DOHH2 (cell line): Measurements from ENCODE around the gene MAP6.

ENCODE experiments used
- CTCF ChIP-seq: fragments of 200-600 bp; sonication (generic); IDR thresholded peaks from one replicate; pipeline ENCODE4 v1.5.1; 2014; ENCODE audit warnings: antibody characterized with exemption, mild to moderate bottlenecking, low read depth, low read length; ENCODE audit not compliant: poor library complexity, severe bottlenecking
- EZH2phosphoT487 ChIP-seq: fragments of 200-600 bp; sonication (generic); IDR thresholded peaks from 2 replicates; pipeline ENCODE4 v1.6.1; 2017; ENCODE audit warnings: borderline replicate concordance, mild to moderate bottlenecking, antibody characterized with exemption, low read length, moderate library complexity, mixed read lengths

DNA sequence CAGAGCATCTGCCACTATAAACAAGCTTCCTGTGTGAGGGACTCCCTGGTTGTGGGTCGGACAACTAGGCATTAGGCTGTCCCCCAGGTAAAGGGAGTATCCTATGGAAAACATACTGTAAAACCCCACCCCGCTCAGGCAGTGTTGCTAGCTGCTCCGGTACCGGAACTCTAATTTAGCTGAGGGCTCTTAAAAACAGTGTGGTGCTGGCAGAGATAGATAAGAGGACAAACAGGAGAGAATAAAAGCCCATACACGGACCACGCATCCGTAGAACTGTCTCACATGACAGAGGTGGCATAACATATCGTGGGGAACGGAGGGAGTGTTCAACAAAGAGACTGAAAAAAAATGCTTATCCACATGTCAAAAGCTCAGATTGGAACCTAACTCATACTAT, 45.4 kb upstream of the MAP6 start:
- TF ChIP-seq CTCF (no peak), EZH2phosphoT487 (no peak)
